ENCODE measurements around the gene SLC1A7.

DNA sequence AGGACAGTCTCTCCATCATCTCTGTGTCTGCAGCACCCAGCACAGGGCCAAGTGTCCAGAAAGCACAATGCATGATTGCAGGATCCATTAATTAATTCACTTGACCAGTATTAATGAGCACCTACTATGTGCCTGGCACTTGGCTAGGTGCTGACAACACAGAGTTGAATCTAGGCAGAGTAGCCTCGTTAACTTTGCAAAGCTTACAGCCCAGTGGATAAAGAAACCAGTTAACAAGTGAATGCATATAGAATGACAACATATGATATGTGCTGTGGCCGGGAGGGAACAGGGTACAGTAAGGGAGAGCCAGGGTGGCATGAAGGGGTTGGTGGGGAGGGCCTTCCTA lies 10.9 kb downstream of the SLC1A7 start:
- TF ChIP-seq, protein P1, sequence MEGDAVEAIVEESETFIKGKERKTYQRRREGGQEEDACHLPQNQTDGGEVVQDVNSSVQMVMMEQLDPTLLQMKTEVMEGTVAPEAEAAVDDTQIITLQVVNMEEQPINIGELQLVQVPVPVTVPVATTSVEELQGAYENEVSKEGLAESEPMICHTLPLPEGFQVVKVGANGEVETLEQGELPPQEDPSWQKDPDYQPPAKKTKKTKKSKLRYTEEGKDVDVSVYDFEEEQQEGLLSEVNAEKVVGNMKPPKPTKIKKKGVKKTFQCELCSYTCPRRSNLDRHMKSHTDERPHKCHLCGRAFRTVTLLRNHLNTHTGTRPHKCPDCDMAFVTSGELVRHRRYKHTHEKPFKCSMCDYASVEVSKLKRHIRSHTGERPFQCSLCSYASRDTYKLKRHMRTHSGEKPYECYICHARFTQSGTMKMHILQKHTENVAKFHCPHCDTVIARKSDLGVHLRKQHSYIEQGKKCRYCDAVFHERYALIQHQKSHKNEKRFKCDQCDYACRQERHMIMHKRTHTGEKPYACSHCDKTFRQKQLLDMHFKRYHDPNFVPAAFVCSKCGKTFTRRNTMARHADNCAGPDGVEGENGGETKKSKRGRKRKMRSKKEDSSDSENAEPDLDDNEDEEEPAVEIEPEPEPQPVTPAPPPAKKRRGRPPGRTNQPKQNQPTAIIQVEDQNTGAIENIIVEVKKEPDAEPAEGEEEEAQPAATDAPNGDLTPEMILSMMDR (IDR thresholded peaks at IDR 0.05) = no peak
- no peak for TF ChIP-seq EZH2 (IDR thresholded peaks at IDR 0.05; ENCODE audit: borderline replicate concordance, insufficient read depth, low read depth, low read length, poor library complexity, severe bottlenecking)
